ENCODE results near the gene RXRB.

- TF ChIP-seq CTCF (conservative IDR thresholded peaks at IDR 0.05 in 1 of 2, IDR thresholded peaks at IDR 0.05 in 1 of 2; ENCODE audit: low read depth in 1 of 2, low read length in 2 of 2) (no peak), EZH2 (IDR thresholded peaks at IDR 0.05; ENCODE audit: low read length, missing control alignments) (no peak)
These were observed 32.2 kb downstream of the RXRB start for GRCh38 chr6:33168284-33168601.
